ENCODE data around the gene ATF4. TPM values are rescaled to one million over a fixed set of nuclear protein-coding genes. Genes with fewer than 3 reads are reported as not detected.

Gene ATF4
- total RNA-seq, 4 donors from 2014 or later, result 234 to 335 (median 284) TPM

DNA sequence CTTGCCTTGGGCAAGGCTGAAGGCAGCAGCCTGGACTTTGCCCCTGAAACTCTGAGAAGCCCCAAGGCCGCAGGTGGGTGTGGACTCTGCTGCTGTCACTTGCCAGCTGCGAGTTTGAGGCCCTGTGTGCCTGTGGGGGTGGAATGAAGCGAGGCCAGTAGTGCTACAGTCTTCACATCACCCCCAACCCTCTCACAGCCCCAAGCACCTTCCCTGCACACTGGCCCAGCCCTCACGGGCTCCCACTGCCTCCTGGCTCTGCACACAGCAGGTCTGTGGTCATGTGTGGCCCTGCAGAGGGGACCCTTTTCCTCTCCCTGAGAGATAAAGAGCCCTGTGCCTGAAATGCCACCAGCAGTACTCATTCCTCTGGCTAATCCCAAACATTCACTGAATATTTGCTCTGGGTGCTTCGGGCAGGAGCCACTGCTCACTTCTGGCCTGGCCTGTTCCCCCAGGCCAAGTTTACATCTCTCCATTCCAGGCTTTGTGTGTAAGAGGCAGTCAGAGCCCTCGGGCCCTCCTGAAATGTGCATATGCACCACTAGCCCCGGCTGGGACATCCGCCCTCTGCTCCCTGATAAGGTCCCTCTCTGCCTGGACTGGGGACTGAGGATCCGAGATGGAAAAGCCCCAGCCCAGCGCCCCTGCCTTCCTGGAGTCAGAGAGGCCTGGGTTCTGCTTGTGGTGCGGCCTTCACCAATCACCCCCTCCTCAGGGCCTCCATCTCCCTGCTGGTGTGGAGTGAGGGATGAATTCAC is 45.8 kb upstream of the ATF4 start:
- no peak for DNase-seq (ENCODE audit: low spot score in 2 of 2)
- WGBS, result 93% methylated on average over 9 of the region's 11 CpGs
- Histone ChIP-seq H3K4me1 (peaks cover 37% of the 10 kb centered on the region), H3K36me3 (no peaks in the 10 kb centered on the region), H3K27ac (no peak overlapping the region), H3K9me3 (no peaks in the 10 kb centered on the region), H3K27me3 (no peaks in the 10 kb centered on the region), H3K4me3 (no peak overlapping the region)
- TF ChIP-seq, protein P1, sequence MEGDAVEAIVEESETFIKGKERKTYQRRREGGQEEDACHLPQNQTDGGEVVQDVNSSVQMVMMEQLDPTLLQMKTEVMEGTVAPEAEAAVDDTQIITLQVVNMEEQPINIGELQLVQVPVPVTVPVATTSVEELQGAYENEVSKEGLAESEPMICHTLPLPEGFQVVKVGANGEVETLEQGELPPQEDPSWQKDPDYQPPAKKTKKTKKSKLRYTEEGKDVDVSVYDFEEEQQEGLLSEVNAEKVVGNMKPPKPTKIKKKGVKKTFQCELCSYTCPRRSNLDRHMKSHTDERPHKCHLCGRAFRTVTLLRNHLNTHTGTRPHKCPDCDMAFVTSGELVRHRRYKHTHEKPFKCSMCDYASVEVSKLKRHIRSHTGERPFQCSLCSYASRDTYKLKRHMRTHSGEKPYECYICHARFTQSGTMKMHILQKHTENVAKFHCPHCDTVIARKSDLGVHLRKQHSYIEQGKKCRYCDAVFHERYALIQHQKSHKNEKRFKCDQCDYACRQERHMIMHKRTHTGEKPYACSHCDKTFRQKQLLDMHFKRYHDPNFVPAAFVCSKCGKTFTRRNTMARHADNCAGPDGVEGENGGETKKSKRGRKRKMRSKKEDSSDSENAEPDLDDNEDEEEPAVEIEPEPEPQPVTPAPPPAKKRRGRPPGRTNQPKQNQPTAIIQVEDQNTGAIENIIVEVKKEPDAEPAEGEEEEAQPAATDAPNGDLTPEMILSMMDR (IDR thresholded peaks at IDR 0.05), result no peak
- no peak for TF ChIP-seq POLR2A (IDR thresholded peaks at IDR 0.05)
- no peak for TF ChIP-seq EP300 (IDR thresholded peaks at IDR 0.05)
- no peak for TF ChIP-seq POLR2AphosphoS5 (IDR thresholded peaks at IDR 0.05)

DNA sequence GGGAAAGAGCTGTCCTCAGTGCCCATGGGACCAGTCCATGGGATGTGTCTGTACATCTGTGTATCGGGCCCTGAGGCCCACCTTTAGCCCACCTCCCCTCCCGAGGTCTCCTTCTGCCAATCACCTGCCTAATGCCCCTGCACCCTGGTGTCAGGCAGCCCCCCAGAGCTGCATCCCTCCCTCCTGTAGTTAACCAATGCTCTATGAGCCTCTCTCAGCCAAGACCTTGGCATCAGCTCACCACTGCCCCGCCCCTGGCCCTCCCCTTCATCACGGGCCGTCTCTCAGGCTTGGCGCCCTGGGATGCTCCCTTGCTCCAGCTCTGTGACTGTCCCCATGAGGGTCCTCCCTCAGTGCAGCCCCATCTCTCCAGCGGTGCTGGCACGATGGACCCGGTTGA is 45.0 kb upstream of the ATF4 start:
- Histone ChIP-seq H3K9me3 (no peaks in the 10 kb centered on the region), H3K36me3 (no peaks in the 10 kb centered on the region), H3K27ac (peak overlapping the region; percentile 43), H3K27me3 (no peaks in the 10 kb centered on the region), H3K4me3 (no peak overlapping the region), H3K4me1 (peaks cover 31% of the 10 kb centered on the region)
- TF ChIP-seq, protein P1 (IDR thresholded peaks at IDR 0.05), result no peak
- TF ChIP-seq EP300 (IDR thresholded peaks at IDR 0.05), result no peak
- TF ChIP-seq POLR2AphosphoS5 (IDR thresholded peaks at IDR 0.05), result no peak
- TF ChIP-seq POLR2A (IDR thresholded peaks at IDR 0.05), result no peak
- DNase-seq (ENCODE audit: low spot score in 2 of 2), result peak in 1 of 2 donors; percentile 65
- WGBS, result 61% methylated on average over 9 of the region's 9 CpGs

DNA sequence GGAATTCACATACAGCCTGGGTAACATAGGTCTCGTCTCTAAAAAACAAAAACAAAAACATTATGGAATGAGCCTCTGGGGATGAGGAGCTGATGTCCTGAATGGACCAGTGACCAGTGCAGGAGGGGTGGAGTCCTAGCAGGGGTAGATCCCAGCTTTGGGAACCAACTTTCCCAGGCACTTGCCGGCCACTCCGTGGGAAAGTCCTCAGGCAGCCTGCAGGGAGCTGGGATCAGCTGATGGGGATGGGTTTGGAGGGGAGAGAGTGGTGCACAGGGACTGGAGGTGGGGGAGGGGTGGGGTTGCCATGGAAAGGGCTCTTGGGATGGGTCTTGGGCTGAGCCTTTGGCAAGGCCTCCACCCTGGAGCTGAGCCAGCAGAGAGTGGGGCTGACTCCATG is 44.5 kb upstream of the ATF4 start:
- WGBS, result 68% methylated on average over 3 of the region's 3 CpGs
- H3K27ac ChIP-seq, result no peak overlapping the region
- no peaks in the 10 kb centered on the region for H3K36me3 ChIP-seq

DNA sequence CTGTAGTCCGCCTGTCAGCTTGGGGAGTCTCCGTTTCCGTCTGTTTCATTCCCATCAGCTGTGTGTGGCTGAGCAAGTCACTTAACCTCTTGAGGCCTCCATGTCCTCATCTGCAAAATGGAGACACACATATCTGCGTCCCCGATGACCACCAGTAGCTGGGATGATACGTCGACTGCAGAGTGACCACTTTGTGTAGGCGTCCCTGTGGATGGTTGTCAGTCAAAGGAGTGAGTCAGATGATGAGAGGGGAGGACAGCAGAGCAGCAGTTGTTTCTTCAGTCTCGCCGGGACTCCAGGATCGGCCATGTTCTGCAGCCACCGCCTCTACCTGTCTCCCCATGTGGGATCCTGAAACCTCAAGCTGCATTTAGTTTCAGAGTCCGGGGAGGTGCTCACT is 43.7 kb upstream of the ATF4 start:
- no peak for DNase-seq (ENCODE audit: low spot score in 2 of 2)
- H3K9me3 ChIP-seq, result no peaks in the 10 kb centered on the region
- 80% methylated on average over 12 of the region's 13 CpGs for WGBS
- peaks cover 22% of the 10 kb centered on the region for H3K4me1 ChIP-seq
- H3K36me3 ChIP-seq, result no peaks in the 10 kb centered on the region
- no peaks in the 10 kb centered on the region for H3K27me3 ChIP-seq
- no peak overlapping the region for H3K27ac ChIP-seq
- TF ChIP-seq POLR2A (IDR thresholded peaks at IDR 0.05) (no peak), EP300 (IDR thresholded peaks at IDR 0.05) (no peak), POLR2AphosphoS5 (IDR thresholded peaks at IDR 0.05) (no peak)
- TF ChIP-seq, protein P1 (IDR thresholded peaks at IDR 0.05), result no peak
- H3K4me3 ChIP-seq, result no peak overlapping the region

More for the DNA sequence above, 44.5 kb upstream of the ATF4 start:
- H3K4me1 ChIP-seq, result peaks cover 30% of the 10 kb centered on the region
- H3K9me3 ChIP-seq, result no peaks in the 10 kb centered on the region
- TF ChIP-seq POLR2AphosphoS5 (IDR thresholded peaks at IDR 0.05) (no peak), POLR2A (IDR thresholded peaks at IDR 0.05) (no peak), EP300 (IDR thresholded peaks at IDR 0.05) (no peak)
- TF ChIP-seq, protein P1 (IDR thresholded peaks at IDR 0.05), result no peak
- H3K27me3 ChIP-seq, result no peaks in the 10 kb centered on the region
- DNase-seq (ENCODE audit: low spot score in 2 of 2), result no peak
- H3K4me3 ChIP-seq, result no peak overlapping the region

DNA sequence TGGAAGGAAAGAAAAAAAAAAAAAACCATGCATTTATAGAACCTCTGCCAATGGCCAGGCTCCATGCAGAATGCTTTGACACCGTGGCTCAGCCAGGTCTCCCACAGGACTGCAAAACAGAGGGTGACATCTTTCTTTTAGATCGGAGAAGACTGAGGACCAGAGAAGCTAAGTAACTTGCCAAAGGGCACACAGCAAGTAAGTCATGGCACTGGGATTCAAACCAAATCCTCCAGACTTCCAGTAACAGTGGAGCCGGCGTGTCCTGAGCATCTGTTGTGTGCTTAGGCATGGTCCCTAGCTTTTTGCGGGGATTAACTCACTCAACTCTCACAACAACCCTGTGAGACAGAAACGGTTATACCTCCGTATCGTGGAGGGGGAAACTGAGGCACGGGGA is 42.8 kb upstream of the ATF4 start:
- Histone ChIP-seq H3K27ac (no peak overlapping the region), H3K36me3 (no peaks in the 10 kb centered on the region), H3K4me3 (no peak overlapping the region), H3K27me3 (no peaks in the 10 kb centered on the region), H3K9me3 (no peaks in the 10 kb centered on the region), H3K4me1 (peaks cover 15% of the 10 kb centered on the region)
- 96% methylated on average over 9 of the region's 9 CpGs for WGBS
- DNase-seq (ENCODE audit: low spot score in 2 of 2), result no peak
- no peak for TF ChIP-seq POLR2A (IDR thresholded peaks at IDR 0.05)
- TF ChIP-seq, protein P1 (IDR thresholded peaks at IDR 0.05), result no peak
- TF ChIP-seq POLR2AphosphoS5 (IDR thresholded peaks at IDR 0.05), result no peak

All from suprapubic skin (tissue), 4 donors.